Effector CD4-positive, alpha-beta T cell (primary cell): ENCODE data around the gene PBLD.

Source experiments
- DNase-seq: peaks from one replicate; pipeline ENCODE4 v3.0.0-alpha.2; 2020
- total RNA-seq: gene quantifications from one replicate; lab custom pipeline; 2026; lab: John Stamatoyannopoulos, UW

Gene PBLD
- total RNA-seq = 1.9 reads per million, percentile 2 among the genes with 10 or more reads in this experiment

DNA sequence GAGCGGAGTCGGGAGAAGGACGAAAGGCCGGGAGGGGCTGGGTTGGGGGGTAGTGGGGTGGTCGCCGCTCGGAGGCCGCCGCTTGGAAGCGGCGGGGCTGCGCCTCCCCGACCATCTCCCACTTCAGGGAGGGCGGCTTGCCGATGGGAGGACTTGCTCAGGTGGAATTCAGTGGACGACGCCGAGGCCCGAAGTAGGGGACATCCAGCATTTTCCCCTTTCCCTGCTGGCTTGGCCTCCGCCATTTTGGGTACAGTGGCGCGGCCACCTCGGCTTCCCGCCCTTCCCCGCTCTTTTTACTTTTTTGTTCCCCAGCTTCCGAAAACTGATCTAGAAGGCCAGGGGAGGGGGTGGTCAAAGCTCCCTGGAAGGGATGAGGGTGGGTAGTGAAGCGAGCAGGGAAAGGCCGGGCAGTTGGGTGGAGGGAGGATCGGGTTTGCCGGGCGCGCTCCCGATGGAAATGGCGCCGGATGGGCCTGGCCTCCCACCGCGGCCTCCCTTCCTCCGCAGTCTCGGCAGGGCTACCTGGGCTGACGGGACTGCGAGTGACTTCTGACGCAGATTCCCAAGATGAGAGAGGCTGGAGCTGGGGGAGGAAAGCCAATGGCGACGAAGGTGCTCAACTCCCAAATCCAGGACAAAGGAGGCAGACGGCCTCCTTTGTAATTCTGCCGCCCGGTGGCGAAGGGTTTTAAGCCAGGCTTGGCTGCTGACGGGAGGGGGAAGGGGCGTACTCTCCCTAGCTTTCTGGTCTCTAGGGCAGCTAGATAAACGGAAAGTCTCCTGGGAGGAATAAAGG, at the start of gene PBLD:
PBLD (minus strand) TSS at position 670 of the 799 bp plus-strand sequence. CDS start 26,084 bp downstream, outside the sequence.
- DNase-seq = peak; percentile 37

DNA sequence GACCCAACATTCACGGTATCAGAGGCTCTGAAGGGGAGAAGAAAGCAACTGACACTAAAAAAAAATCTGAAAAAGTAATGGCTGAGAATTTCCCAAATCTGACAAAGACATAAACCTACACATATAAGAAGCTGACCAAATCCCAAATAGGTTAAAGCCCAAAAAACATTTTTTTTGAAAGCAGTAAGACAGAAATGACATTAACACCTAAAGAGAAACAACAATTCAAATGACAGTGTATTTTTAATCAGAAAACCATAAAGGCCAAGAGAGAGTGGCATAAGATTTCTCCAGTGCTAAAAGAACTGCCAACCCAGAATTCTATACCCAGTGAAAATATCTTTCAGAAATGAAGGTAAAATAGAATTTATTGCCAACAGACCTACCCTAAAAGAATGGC, 38.9 kb upstream of the PBLD start:
- DNase-seq = no peak

DNA sequence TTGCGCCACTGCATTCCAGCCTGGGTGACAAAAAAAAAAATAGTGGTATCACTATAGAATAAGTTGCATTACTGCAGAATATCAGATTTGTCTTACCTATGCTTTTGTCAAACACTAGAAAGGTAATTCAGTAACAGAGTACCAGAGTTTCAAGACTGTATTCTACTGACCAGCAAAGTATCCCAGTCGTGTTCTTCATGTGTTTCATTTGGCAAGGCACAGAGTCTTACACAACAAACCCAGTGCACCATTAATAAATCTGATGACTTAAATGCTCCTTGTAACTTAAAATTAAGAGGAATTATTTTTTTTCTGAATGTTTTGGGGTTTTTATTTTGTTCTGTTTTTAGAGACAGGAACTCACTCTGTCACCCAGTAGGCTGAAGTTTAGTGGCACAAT, 34.4 kb upstream of the PBLD start:
- DNase-seq = no peak

GRCh38 chr10:68366600-68366999, 33.9 kb upstream of the PBLD start:
- DNase-seq = no peak

DNA sequence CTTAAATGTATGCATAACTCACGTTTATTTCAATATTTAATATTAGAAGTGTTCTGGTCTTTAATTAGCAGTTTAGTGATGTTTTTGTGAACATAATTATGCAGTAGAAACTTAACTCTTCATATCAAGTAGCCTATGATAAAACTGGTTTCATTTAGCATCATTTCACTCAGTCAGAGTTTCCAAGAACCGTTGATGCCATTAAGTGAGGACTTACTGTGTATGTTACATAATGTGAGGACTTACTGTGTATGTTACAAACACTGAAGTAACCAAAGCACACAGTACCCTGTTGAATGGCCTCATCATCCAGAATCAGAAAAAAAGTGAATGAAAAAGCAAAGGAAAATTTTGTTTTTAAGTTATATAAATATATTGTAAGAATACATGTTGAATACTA, 32.9 kb upstream of the PBLD start:
- no peak for DNase-seq

DNA sequence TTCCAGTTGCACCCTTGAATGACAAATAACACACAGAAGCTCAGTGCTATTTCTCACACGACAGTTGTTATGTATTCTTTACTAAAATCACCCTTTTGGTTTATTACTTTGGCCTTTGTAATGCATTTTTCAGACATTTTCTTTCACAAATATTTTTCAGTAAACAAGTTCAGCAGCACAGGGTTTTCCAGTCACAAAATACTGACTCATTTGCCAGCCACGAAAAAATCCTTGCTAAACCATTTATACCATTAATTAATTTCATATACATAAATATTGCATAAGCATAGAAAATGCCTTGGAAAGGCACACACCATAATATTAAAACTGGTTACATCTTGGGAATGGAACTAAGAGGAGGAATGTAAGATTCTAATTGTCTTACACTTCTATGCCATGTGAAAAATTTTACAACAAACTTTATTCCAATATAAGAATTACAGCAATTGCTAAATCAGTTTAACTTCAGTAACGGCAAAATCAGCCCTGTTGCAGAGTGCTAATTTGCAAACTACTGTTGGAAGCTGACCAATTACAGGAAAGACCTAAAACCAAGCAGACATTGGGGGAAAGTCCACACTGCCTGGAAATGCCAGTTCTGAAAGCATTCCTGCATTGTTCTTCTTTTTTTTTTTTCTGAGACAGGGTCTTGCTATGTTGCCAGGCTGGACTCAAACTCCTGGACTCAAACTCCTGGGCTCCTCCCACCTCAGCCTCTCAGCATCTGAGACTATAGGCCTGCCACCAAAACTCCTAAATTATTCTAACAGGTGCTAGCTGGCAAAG, 31.6 kb upstream of the PBLD start:
- DNase-seq = no peak

GRCh38 chr10:68362590-68362989, 29.9 kb upstream of the PBLD start:
- DNase-seq = no peak

DNA sequence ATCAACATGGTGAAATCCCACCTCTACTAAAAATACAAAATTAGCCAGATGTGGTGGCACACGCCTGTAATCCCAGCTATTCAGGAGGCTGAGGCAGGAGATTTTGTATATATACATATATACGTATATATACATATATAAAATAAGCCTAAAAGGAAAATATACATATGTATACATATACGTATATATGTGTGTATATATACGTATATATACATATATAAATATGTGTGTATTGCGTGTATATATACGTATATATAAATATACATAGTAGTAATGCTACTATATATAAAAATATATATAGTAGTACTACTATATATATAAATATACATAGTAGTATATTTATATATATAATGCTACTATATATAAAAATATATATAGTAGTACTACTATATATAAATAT, 26.5 kb upstream of the PBLD start:
- DNase-seq = no peak

DNA sequence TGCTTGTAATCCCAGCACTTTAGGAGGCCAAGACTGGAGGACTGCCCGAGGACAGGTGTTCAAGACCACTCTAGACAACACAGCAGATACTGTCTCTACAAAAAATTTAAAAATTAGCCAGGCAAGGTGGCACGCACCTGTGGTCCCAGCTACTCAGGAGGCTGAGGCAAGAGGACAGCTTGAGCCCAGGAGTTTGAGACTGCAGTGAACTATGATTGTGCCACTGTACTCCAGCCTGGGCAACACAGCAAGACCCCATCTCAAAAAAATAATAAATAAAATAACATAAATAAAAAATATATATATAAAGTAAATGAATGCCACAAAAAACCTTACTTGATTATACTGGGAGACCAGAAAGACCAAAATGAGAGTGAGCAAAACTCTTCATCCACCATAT, 20.8 kb upstream of the PBLD start:
- no peak for DNase-seq

GRCh38 chr10:68348265-68348741, 15.6 kb upstream of the PBLD start:
- peak; percentile 28 for DNase-seq

DNA sequence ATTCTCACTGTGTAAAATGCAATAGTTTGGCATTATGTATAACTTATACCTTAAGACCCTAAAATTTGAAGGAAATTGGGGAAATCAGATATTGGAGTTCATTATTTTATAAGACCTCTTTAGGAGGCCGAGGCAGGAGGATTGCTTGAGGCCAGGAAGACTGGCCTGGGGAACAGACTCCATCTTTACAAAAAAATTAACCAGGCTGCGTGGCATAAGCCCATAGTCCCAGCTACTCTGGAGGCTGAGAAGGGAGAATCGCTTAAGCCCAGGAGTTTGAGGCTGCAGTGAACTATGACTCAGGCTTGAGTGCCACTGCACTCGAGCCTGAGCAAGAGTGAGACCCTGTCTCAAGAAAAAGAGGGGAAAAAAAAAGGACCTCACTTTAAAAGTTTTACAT, 14.0 kb upstream of the PBLD start:
- no peak for DNase-seq

DNA sequence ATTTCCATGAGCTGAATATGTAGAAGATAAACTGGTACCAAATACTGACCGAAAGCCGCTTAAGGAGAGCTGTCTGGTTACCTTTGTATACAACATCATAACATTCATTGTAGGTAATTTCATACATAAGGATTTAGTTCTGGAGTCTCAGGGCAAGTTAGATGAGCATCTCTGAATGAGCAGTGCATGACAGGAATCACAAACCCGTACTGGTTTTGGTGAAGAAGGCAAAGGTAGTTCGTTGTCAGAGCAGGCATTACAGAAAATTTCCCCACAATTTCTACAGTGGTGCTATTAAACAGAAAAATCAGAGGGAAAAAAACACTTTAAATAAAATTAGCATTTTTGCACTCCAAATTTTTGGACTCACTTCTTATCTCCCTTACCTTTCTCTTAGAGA, 12.9 kb upstream of the PBLD start:
- no peak for DNase-seq

- no peak for DNase-seq
Measured at GRCh38 chr10:68342909-68343516, 10.3 kb upstream of the PBLD start.

DNA sequence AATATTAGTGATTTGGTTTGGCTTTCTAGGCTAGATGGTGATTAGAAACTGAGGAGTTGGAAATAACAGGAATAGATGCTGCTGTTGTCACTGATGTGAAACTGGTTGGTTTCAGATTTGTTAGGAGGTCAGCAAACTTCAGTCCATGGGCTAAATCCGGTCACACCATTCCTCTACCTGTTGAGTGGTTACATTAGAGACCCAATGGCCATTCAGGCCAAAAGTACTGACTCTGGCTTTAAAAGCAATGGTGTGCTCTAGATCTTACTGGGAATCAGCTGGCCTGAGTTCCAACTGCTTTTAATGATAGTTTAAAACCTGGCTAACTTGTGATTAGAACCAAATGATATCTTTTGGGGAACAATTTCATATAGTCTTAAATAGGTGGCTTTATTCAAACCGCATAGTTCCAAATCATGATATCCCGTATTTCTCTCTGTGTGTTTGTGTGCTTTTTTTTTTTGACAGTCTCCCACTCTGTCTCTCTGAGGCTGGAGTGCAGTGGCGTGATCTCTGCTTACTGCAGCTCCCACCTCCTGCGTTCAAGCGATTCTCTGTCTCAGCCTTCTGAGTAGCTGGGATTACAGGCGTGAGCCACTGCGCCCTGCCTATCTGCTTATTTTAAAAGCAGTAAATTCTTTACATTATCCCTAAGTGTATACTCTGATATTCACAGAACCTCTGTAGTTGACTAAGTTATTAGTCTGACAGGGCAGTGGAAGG, 7.8 kb upstream of the PBLD start:
- DNase-seq = no peak

- no peak for DNase-seq
Measured at GRCh38 chr10:68336754-68337351, 4.1 kb upstream of the PBLD start.

GRCh38 chr10:68334672-68335467, 2.1 kb upstream of the PBLD start:
- DNase-seq = no peak

DNA sequence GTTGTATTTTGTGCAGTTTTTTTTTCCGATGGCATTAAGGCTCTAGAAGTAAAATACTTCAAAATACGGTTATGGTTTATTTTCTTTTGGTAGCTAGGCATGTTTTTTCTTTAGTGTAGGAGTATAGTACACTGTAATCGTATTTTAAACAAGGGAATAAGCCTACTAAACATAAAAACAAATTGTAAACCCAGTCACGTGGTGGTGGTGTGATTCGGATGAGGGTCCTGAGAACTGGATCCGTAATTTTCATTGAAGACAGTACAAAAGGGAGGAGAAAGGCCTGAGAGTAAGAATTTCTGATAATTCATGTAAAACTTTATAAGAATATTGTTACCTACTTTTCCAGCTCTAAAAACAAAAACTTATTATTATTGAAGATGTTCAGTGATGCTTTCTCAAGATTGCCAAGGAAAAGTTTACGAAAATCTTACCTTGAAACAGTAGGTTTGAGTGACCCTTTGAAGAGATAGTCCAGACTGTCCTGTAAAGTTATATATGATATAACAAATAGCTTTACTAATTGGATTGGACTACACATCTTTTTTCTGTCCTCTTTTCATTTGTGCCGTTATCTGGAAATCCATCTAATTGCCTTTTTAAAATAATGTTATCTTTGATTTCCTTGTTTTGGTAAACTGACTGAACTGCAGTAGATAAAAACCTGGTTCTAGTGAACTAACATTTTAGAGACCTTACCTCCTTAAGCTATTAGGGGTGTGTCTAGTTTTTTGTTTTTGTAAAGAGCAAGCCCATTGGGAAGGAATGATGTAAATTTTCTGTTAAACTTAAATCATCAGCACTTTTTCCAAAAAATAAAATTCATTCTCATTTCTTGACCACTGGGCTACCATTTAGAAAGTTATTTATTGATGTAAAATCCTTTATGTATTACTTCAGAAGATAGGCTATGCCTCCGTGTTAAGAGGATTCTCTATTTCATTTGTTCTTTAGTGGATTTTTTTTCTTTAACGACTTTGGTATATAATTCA, 1.0 kb upstream of the PBLD start:
- no peak for DNase-seq

DNA sequence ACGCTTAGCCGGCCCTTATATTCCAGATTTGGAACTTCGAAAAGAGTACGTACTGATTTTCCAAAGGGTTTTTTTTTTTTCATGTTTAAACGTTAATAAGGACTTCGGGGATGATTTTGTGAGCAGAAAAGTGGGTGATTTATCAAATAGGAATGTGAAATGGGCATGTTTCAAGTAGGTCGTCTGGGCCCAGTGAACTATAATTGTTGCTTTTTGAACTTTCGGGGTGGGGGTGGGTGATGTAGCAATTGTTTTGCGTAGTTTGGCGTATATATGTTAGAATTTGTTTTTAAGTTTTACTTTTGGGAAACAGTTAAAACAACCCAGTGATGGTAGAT, 299 bp upstream of the PBLD start:
- DNase-seq = no peak

GRCh38 chr10:68331455-68332258, 1.1 kb downstream of the PBLD start, which contains the start of gene HNRNPH3:
HNRNPH3 (plus strand) TSS chr10:68332064; CDS start chr10:68337222, 5,158 bp downstream.
- peak; percentile 99 for DNase-seq
